ENCODE data around the gene KLHL22. TPM values are rescaled to one million over a fixed set of nuclear protein-coding genes. Genes with fewer than 3 reads are reported as not detected.

KLHL22 gene
- total and polyA plus RNA-seq, 2 of the 13 experiments (the other 11 are each of a cell fraction or from before 2014, with no cell fraction given), result 10.9 to 14.8 TPM

DNA sequence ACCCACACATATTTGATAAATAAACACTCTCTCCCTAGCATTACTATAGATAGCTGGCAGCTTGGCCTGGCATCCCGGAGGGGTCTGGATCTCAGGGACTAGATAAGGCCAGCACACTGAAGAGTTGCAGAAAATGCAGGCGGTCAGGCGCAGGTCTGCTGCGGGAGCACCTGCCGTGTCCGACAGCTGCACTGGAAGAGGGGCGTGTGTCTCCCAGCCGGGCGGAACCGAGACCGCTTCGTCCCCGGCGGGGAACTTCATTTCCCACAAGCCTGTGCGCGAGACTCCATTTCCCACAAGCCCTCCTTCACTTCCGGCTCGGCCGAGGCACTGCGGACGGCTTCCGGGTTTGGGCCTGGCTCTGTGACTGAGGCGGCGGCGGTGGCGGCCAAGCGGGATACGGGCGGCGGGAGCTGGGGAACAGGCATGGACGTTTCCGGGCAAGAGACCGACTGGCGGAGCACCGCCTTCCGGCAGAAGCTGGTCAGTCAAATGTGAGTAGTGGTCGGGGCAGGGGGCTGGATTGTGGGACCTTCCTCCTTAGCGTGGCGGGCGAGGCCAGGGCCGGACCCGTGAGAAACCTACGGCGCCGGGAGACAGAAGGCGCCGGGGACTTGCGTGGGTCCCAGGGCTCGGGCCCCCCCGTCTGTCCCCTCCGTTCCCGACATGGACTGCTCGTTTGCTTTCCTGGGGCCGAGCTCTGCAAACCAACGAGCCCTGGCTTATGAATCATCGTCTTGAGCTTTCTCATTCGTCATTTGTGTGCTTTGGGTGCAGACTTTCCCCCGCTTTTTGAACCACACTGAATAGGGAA lies 11.9 kb upstream of the KLHL22 start, which contains the start of gene MED15 (continued):
- no peak for TF ChIP-seq HNF4G (IDR thresholded peaks at IDR 0.05; ENCODE audit: borderline replicate concordance, low read depth, low read length)
- TF ChIP-seq HNF4G (CRISPR knock-in tag; IDR thresholded peaks at IDR 0.05; ENCODE audit: borderline replicate concordance, low read depth), result no peak
- peak; percentile 50; the same call in 1 of the 2 replicates for TF ChIP-seq KLF11 (CRISPR knock-in tag; IDR thresholded peaks at IDR 0.05)
- peak; percentile 99 for TF ChIP-seq IRF2 (CRISPR knock-in tag; IDR thresholded peaks at IDR 0.05)
- TF ChIP-seq ZNF629 (CRISPR knock-in tag; conservative IDR thresholded peaks at IDR 0.05), result no peak
- 0 out of 2 replicates have a peak, but pooled peaks have one; percentile 40 for TF ChIP-seq NKX3-1 (CRISPR knock-in tag; IDR thresholded peaks at IDR 0.05)
- TF ChIP-seq ZNF101 (CRISPR knock-in tag; IDR thresholded peaks at IDR 0.05; ENCODE audit: borderline replicate concordance, low read depth), result peak; percentile 43; the same call in 1 of the 2 replicates
- TF ChIP-seq KAT7 (CRISPR knock-in tag; IDR thresholded peaks at IDR 0.05; ENCODE audit: borderline replicate concordance), result peak; percentile 79; the same call in 1 of the 2 replicates
- TF ChIP-seq REPIN1 (CRISPR knock-in tag; IDR thresholded peaks at IDR 0.05; ENCODE audit: borderline replicate concordance, low read depth), result peak; percentile 87; the same call in 1 of the 2 replicates
- peak; percentile 81; the same call in 1 of the 2 replicates for TF ChIP-seq SIN3A (IDR thresholded peaks at IDR 0.05; ENCODE audit: borderline replicate concordance, low read depth, low read length)
- TF ChIP-seq ZNF24 (IDR thresholded peaks at IDR 0.05), result no peak
- TF ChIP-seq ZNF333 (CRISPR knock-in tag; IDR thresholded peaks at IDR 0.05; ENCODE audit: borderline replicate concordance), result peak; percentile 78
- peak; percentile 60 for TF ChIP-seq FOSL2 (CRISPR knock-in tag; IDR thresholded peaks at IDR 0.05)
- TF ChIP-seq GFI1 (CRISPR knock-in tag; IDR thresholded peaks at IDR 0.05; ENCODE audit: borderline replicate concordance), result peak; percentile 37; the same call in 1 of the 2 replicates
- TF ChIP-seq ZNF136 (CRISPR knock-in tag; IDR thresholded peaks at IDR 0.05; ENCODE audit: low read depth), result no peak; the same call in 1 of the 2 replicates
- no peak for TF ChIP-seq KDM6A (CRISPR knock-in tag; IDR thresholded peaks at IDR 0.05; ENCODE audit: low read depth)
- no peak for TF ChIP-seq PRMT3 (CRISPR knock-in tag; IDR thresholded peaks at IDR 0.05; ENCODE audit: borderline replicate concordance, low read depth)
- TF ChIP-seq ZNF160 (CRISPR knock-in tag; IDR thresholded peaks at IDR 0.05), result no peak
- TF ChIP-seq ZNF777 (CRISPR knock-in tag; IDR thresholded peaks at IDR 0.05), result no peak
- peak; percentile 75; the same call in 1 of the 2 replicates for TF ChIP-seq ARNTL (CRISPR knock-in tag; IDR thresholded peaks at IDR 0.05)
- 0 out of 2 replicates have a peak, but pooled peaks have one; percentile 69 for TF ChIP-seq CAMTA2 (CRISPR knock-in tag; IDR thresholded peaks at IDR 0.05; ENCODE audit: borderline replicate concordance)
- TF ChIP-seq, protein P1, sequence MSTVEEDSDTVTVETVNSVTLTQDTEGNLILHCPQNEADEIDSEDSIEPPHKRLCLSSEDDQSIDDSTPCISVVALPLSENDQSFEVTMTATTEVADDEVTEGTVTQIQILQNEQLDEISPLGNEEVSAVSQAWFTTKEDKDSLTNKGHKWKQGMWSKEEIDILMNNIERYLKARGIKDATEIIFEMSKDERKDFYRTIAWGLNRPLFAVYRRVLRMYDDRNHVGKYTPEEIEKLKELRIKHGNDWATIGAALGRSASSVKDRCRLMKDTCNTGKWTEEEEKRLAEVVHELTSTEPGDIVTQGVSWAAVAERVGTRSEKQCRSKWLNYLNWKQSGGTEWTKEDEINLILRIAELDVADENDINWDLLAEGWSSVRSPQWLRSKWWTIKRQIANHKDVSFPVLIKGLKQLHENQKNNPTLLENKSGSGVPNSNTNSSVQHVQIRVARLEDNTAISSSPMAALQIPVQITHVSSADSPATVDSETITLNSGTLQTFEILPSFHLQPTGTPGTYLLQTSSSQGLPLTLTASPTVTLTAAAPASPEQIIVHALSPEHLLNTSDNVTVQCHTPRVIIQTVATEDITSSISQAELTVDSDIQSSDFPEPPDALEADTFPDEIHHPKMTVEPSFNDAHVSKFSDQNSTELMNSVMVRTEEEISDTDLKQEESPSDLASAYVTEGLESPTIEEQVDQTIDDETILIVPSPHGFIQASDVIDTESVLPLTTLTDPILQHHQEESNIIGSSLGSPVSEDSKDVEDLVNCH (CRISPR knock-in tag; IDR thresholded peaks at IDR 0.05), result 0 out of 2 replicates have a peak, but pooled peaks have one; percentile 23
- peak; percentile 95; the same call in 1 of the 2 replicates for TF ChIP-seq ELF4 (CRISPR knock-in tag; IDR thresholded peaks at IDR 0.05; ENCODE audit: borderline replicate concordance)
- peak; percentile 100 for TF ChIP-seq ZFX (CRISPR knock-in tag; IDR thresholded peaks at IDR 0.05; ENCODE audit: low read depth)
- TF ChIP-seq RARG (CRISPR knock-in tag; IDR thresholded peaks at IDR 0.05; ENCODE audit: low read depth), result 0 out of 2 replicates have a peak, but pooled peaks have one; percentile 33
- TF ChIP-seq ZNF558 (CRISPR knock-in tag; IDR thresholded peaks at IDR 0.05; ENCODE audit: borderline replicate concordance), result peak; percentile 89; the same call in 1 of the 2 replicates
- peak; percentile 97 for TF ChIP-seq GABPA (IDR thresholded peaks at IDR 0.05; ENCODE audit: low read depth, low read length)
- peak; percentile 100 for TF ChIP-seq GABPA (CRISPR knock-in tag; IDR thresholded peaks at IDR 0.05; ENCODE audit: low read depth)

Measured in HepG2 (cell line).